KMS-11 (cell line): Measurements from ENCODE around the gene POU2AF2.

Experiments
- H2AFZ ChIP-seq: fragments of 200-600 bp; sonication (generic); 2 replicates; pipeline ENCODE4 v1.6.1; 2016; ENCODE audit warnings: antibody characterized with exemption, mixed run types, low read depth
- H3K27ac ChIP-seq: fragments of 200-600 bp; sonication (generic); 2 replicates; pipeline ENCODE4 v1.6.1; 2016; ENCODE audit warnings: mild to moderate bottlenecking, mixed run types
- H3K27me3 ChIP-seq: fragments of 200-600 bp; sonication (generic); 2 replicates; pipeline ENCODE4 v1.6.1; 2017; ENCODE audit warnings: mild to moderate bottlenecking, low read depth, mixed run types, moderate library complexity; ENCODE audit not compliant: insufficient read depth
- H3K36me3 ChIP-seq: fragments of 200-600 bp; sonication (generic); 2 replicates; pipeline ENCODE4 v1.6.1; 2017; ENCODE audit warnings: mild to moderate bottlenecking, mixed run types; ENCODE audit not compliant: insufficient read depth
- H3K4me1 ChIP-seq: fragments of 200-600 bp; sonication (generic); 2 replicates; pipeline ENCODE4 v1.6.1; 2016; ENCODE audit warnings: mild to moderate bottlenecking, low read depth, mixed run types; ENCODE audit not compliant: poor library complexity, severe bottlenecking
- H3K4me2 ChIP-seq: fragments of 200-600 bp; sonication (generic); 2 replicates; pipeline ENCODE4 v1.7.0; 2016; ENCODE audit warnings: mild to moderate bottlenecking, mixed run types
- H3K4me3 ChIP-seq: fragments of 200-600 bp; sonication (generic); IDR thresholded peaks from 2 replicates; pipeline ENCODE4 v1.6.1; 2017; ENCODE audit warnings: low read depth, low read length, mixed read lengths; ENCODE audit not compliant: insufficient read depth
- H3K79me2 ChIP-seq: fragments of 200-600 bp; sonication (generic); 2 replicates; pipeline ENCODE4 v1.6.1; 2016; ENCODE audit warnings: low read depth, mixed run types; ENCODE audit not compliant: insufficient read depth
- H3K9ac ChIP-seq: fragments of 200-600 bp; sonication (generic); 2 replicates; pipeline ENCODE4 v1.6.1; 2016; ENCODE audit warnings: mild to moderate bottlenecking, mixed run types
- H4K20me1 ChIP-seq: fragments of 200-600 bp; sonication (generic); 2 replicates; pipeline ENCODE4 v1.6.1; 2016; ENCODE audit warnings: mild to moderate bottlenecking, mixed run types; ENCODE audit not compliant: insufficient read depth
- CTCF ChIP-seq: fragments of 200-600 bp; sonication (generic); conservative IDR thresholded peaks from 2 replicates; pipeline ENCODE4 v1.6.1; 2017; ENCODE audit warnings: low read depth, mild to moderate bottlenecking, antibody characterized with exemption, low read length, moderate library complexity, mixed read lengths

POU2AF2 gene

GRCh38 chr11:111269146-111269868 lies 23.8 kb downstream of the POU2AF2 start:
- Histone ChIP-seq H3K9ac (no peak overlapping the region), H3K4me3 (no peak overlapping the region), H3K4me2 (no peak overlapping the region), H3K27me3 (no peaks in the 10 kb centered on the region), H3K36me3 (no peaks in the 10 kb centered on the region), H3K79me2 (no peaks in the 10 kb centered on the region), H3K27ac (no peak overlapping the region), H4K20me1 (no peaks in the 10 kb centered on the region), H2AFZ (no peak overlapping the region), H3K4me1 (no peaks in the 10 kb centered on the region)
- TF ChIP-seq CTCF = no peak

DNA sequence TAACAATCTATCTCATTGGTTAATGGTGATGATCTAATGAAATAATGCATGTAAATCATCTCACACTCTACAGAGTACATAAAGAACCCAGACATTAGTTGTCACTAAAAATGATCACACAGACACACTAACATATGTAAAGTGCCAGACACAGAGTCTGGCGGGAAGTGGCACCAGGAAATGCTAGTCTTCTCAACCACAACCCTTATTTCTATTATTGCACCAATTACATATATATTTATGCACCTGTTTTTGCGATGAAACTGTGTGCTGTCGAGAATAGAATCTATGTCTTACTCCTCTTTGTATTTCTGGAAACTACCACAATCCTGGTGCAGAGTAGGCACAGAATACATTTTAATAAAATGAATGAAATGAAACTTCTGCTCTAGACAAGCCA lies 26.9 kb downstream of the POU2AF2 start:
- H3K9ac ChIP-seq = no peak overlapping the region
- no peaks in the 10 kb centered on the region for H3K36me3 ChIP-seq
- no peak overlapping the region for H2AFZ ChIP-seq
- no peak overlapping the region for H3K4me3 ChIP-seq
- no peak overlapping the region for H3K4me2 ChIP-seq
- no peaks in the 10 kb centered on the region for H3K4me1 ChIP-seq
- no peaks in the 10 kb centered on the region for H3K27me3 ChIP-seq
- H3K79me2 ChIP-seq = no peaks in the 10 kb centered on the region
- H4K20me1 ChIP-seq = no peaks in the 10 kb centered on the region
- TF ChIP-seq CTCF = no peak
- no peak overlapping the region for H3K27ac ChIP-seq

DNA sequence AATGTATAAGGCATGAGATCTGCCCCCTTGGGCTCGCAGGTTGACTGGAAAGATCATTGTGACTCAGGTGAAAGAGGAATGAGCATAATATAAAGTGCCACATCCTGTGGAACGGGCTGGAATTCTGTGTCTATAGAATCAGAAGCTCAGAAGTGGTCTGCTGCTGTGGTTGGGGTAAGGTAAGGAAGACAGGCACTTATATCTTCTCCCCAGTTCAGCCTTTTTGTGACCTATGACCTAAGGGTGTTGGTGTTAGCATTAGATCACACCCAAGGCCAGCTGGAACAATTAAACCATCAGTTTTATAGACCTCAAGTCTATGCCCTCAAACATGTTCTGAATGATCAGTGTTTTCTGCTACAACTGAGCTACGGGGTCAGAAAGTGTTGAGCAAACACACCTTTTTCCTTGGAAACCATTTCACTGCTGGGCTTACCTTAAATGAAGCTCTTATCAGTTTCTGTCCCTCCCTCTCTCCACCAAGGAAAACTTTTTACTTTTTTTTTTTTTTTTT lies 37.1 kb downstream of the POU2AF2 start:
- no peak overlapping the region for H3K9ac ChIP-seq
- no peak overlapping the region for H3K27ac ChIP-seq
- H3K36me3 ChIP-seq = no peaks in the 10 kb centered on the region
- H3K79me2 ChIP-seq = no peaks in the 10 kb centered on the region
- TF ChIP-seq CTCF = no peak
- H3K4me2 ChIP-seq = no peak overlapping the region
- no peak overlapping the region for H3K4me3 ChIP-seq
- no peaks in the 10 kb centered on the region for H4K20me1 ChIP-seq
- H3K27me3 ChIP-seq = no peaks in the 10 kb centered on the region
- no peak overlapping the region; the same call in 1 of the 2 replicates for H2AFZ ChIP-seq
- H3K4me1 ChIP-seq = peaks cover 6% of the 10 kb centered on the region

- Histone ChIP-seq H2AFZ (no peak overlapping the region), H3K79me2 (no peaks in the 10 kb centered on the region), H3K27ac (no peak overlapping the region), H4K20me1 (no peaks in the 10 kb centered on the region), H3K4me2 (no peak overlapping the region), H3K9ac (no peak overlapping the region), H3K27me3 (no peaks in the 10 kb centered on the region), H3K4me1 (peaks cover 6% of the 10 kb centered on the region), H3K4me3 (no peak overlapping the region), H3K36me3 (no peaks in the 10 kb centered on the region)
- no peak for TF ChIP-seq CTCF
These were observed 38.5 kb downstream of the POU2AF2 start for GRCh38 chr11:111283945-111284481.
